Neural cell (in vitro differentiated cells): ENCODE measurements around the gene COL24A1. TPM values are rescaled to one million over a fixed set of nuclear protein-coding genes. Genes with fewer than 3 reads are reported as not detected.

Experiments used
- H2AFZ ChIP-seq: fragments of 200-600, 300-800 bp; sonication (generic), shearing (Covaris generic); 2 replicates; pipeline ENCODE4 v1.6.0; 2014; ENCODE audit warnings: low read depth, mild to moderate bottlenecking, antibody characterized with exemption, low read length, moderate library complexity
- H3F3A ChIP-seq: fragments of 200-600 bp; shearing (Covaris generic); 2 replicates; pipeline ENCODE4 v1.6.1; 2016; ENCODE audit warnings: mild to moderate bottlenecking, moderate library complexity, mixed read lengths, antibody characterized with exemption, low read length; ENCODE audit not compliant: insufficient read depth, poor library complexity, severe bottlenecking
- H3K27ac ChIP-seq: fragments of 200-600, 300-800 bp; sonication (generic), shearing (Covaris generic); 2 replicates; pipeline ENCODE4 v1.5.1; 2014; ENCODE audit warnings: mild to moderate bottlenecking, low read length, moderate library complexity
- H3K27me3 ChIP-seq: fragments of 300-800, 200-600 bp; sonication (generic), shearing (Covaris generic); 2 replicates; pipeline ENCODE4 v1.6.0; 2014; ENCODE audit warnings: mild to moderate bottlenecking, low read depth, low read length, moderate library complexity; ENCODE audit not compliant: insufficient read depth
- H3K36me3 ChIP-seq: fragments of 300-800, 200-600 bp; sonication (generic), shearing (Covaris generic); 2 replicates; pipeline ENCODE4 v1.5.1; 2014; ENCODE audit warnings: mild to moderate bottlenecking, antibody characterized with exemption, low read length, moderate library complexity; ENCODE audit not compliant: insufficient read depth
- H3K4me2 ChIP-seq: fragments of 300-800, 200-600 bp; sonication (generic), shearing (Covaris generic); 2 replicates; pipeline ENCODE4 v1.6.0; 2014; ENCODE audit warnings: mild to moderate bottlenecking, low read length
- H3K4me3 ChIP-seq: fragments of 300-800, 200-600 bp; sonication (generic), shearing (Covaris generic); 2 replicates; pipeline ENCODE4 v1.5.1; 2014; ENCODE audit warnings: mild to moderate bottlenecking, low read length, moderate library complexity
- H3K79me2 ChIP-seq: fragments of 200-600 bp; shearing (Covaris generic); replicated peaks from 2 replicates; pipeline ENCODE4 v1.6.0; 2014; ENCODE audit warnings: mild to moderate bottlenecking, low read length, moderate library complexity; ENCODE audit not compliant: insufficient read depth
- H3K9ac ChIP-seq: fragments of 300-800, 200-600 bp; sonication (generic), shearing (Covaris generic); 2 replicates; pipeline ENCODE4 v1.6.1; 2016; ENCODE audit warnings: mild to moderate bottlenecking, low read length, mixed read lengths
- H3K9me2 ChIP-seq: fragments of 200-600 bp; shearing (Covaris generic); 2 replicates; pipeline ENCODE4 v1.6.1; 2016; ENCODE audit warnings: mild to moderate bottlenecking, low read length, mixed read lengths; ENCODE audit not compliant: insufficient read depth
- H3K9me3 ChIP-seq: fragments of 200-600, 300-800 bp; sonication (generic), shearing (Covaris generic); 2 replicates; pipeline ENCODE4 v1.6.1; 2016; ENCODE audit warnings: mild to moderate bottlenecking, mixed run types, low read length, moderate library complexity, mixed read lengths
- H4K20me1 ChIP-seq: fragments of 200-600 bp; shearing (Covaris generic); 2 replicates; pipeline ENCODE4 v1.6.1; 2016; ENCODE audit warnings: mild to moderate bottlenecking, mixed run types; ENCODE audit not compliant: insufficient read depth
- CTCF ChIP-seq: fragments of 450-650 bp; IDR thresholded peaks from 2 replicates; pipeline ENCODE4 v1.5.1; 2014; ENCODE audit warnings: antibody characterized with exemption, mild to moderate bottlenecking, moderate library complexity; ENCODE audit not compliant: poor library complexity, severe bottlenecking
- EZH2 ChIP-seq: fragments of 200-600, 300-800 bp; shearing (Covaris generic), sonication (generic); IDR thresholded peaks from 2 replicates; pipeline ENCODE4 v1.6.1; 2014; ENCODE audit warnings: antibody characterized with exemption, low read length, borderline replicate concordance, mild to moderate bottlenecking; ENCODE audit not compliant: insufficient read depth, poor library complexity, severe bottlenecking
- MXI1 ChIP-seq: fragments of 450-650 bp; conservative IDR thresholded peaks from 2 replicates; pipeline ENCODE4 v1.6.1; 2014; ENCODE audit warnings: antibody characterized with exemption, mild to moderate bottlenecking; ENCODE audit not compliant: poor library complexity, severe bottlenecking
- POLR2AphosphoS5 ChIP-seq: IDR thresholded peaks from 2 replicates; pipeline ENCODE4 v1.6.1; 2012
- RAD21 ChIP-seq: fragments of 450-650 bp; conservative IDR thresholded peaks from 2 replicates; pipeline ENCODE4 v1.6.1; 2014; ENCODE audit warnings: antibody characterized with exemption, mild to moderate bottlenecking, moderate library complexity
- TAF1 ChIP-seq: IDR thresholded peaks from 2 replicates; pipeline ENCODE4 v1.6.1; 2012; ENCODE audit warnings: low read depth
- polyA plus RNA-seq: library from polyadenylated mRNA; depleted of rRNA; stranded (reverse); fragments of >200 nt; gene quantifications from 2 replicates; pipeline ENCODE4 v1.2.3, GENCODE V29; 2014
- TF ChIP-seq, protein P1 (sequence below): IDR thresholded peaks from 2 replicates; pipeline ENCODE4 v1.6.1; 2012; ENCODE audit warnings: borderline replicate concordance

Gene COL24A1
- polyA plus RNA-seq, 1 donor from 2014 or later: 0.19 TPM

DNA sequence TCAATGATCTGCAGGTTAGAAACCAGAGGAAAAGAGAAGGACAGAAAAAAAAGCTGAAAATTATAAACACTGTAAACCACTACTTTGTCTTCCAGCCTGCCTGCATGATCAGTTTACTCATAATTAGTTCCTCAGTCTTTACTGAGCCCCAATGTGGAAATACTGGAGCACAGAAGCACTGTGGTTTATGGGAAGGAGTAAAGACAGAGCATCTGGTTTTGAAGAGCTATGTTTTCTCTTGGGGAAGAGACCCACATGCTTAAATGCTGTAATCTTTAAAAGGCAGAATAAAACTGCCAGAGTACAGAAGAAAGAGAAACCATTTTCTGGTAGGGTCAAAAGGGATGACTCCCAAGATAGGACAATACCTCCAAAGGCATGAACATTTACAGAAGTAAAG, 289.4 kb downstream of the COL24A1 start:
- Histone ChIP-seq H3K9me2 (no peaks in the 10 kb centered on the region), H3K27me3 (no peaks in the 10 kb centered on the region), H3K27ac (no peak overlapping the region), H3K4me3 (no peak overlapping the region), H3K4me2 (no peak overlapping the region), H3K9ac (no peak overlapping the region), H2AFZ (no peak overlapping the region), H3K79me2 (no peaks in the 10 kb centered on the region), H3K36me3 (no peaks in the 10 kb centered on the region), H4K20me1 (no peaks in the 10 kb centered on the region), H3F3A (no peaks in the 10 kb centered on the region), H3K9me3 (no peaks in the 10 kb centered on the region)
- TF ChIP-seq TAF1 (no peak), EZH2 (no peak), POLR2AphosphoS5 (no peak), MXI1 (no peak), RAD21 (no peak)
- TF ChIP-seq, protein P1, sequence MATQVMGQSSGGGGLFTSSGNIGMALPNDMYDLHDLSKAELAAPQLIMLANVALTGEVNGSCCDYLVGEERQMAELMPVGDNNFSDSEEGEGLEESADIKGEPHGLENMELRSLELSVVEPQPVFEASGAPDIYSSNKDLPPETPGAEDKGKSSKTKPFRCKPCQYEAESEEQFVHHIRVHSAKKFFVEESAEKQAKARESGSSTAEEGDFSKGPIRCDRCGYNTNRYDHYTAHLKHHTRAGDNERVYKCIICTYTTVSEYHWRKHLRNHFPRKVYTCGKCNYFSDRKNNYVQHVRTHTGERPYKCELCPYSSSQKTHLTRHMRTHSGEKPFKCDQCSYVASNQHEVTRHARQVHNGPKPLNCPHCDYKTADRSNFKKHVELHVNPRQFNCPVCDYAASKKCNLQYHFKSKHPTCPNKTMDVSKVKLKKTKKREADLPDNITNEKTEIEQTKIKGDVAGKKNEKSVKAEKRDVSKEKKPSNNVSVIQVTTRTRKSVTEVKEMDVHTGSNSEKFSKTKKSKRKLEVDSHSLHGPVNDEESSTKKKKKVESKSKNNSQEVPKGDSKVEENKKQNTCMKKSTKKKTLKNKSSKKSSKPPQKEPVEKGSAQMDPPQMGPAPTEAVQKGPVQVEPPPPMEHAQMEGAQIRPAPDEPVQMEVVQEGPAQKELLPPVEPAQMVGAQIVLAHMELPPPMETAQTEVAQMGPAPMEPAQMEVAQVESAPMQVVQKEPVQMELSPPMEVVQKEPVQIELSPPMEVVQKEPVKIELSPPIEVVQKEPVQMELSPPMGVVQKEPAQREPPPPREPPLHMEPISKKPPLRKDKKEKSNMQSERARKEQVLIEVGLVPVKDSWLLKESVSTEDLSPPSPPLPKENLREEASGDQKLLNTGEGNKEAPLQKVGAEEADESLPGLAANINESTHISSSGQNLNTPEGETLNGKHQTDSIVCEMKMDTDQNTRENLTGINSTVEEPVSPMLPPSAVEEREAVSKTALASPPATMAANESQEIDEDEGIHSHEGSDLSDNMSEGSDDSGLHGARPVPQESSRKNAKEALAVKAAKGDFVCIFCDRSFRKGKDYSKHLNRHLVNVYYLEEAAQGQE: no peak

GRCh38 chr1:85865213-85865612, 291.4 kb downstream of the COL24A1 start:
- TF ChIP-seq, protein P1: peak; percentile 30
- no peak for TF ChIP-seq CTCF
- no peaks in the 10 kb centered on the region for H3F3A ChIP-seq
- no peaks in the 10 kb centered on the region for H4K20me1 ChIP-seq
- no peak overlapping the region for H3K9ac ChIP-seq
- no peak overlapping the region for H2AFZ ChIP-seq
- H3K27me3 ChIP-seq: no peaks in the 10 kb centered on the region
- H3K4me2 ChIP-seq: no peak overlapping the region
- no peaks in the 10 kb centered on the region for H3K79me2 ChIP-seq
- no peaks in the 10 kb centered on the region for H3K36me3 ChIP-seq
- no peak overlapping the region for H3K4me3 ChIP-seq
- H3K9me2 ChIP-seq: no peaks in the 10 kb centered on the region
- no peaks in the 10 kb centered on the region for H3K9me3 ChIP-seq
- no peak overlapping the region for H3K27ac ChIP-seq
